GM19455 (cell line): Measurements from ENCODE around the gene MAP3K20.
"Not testable (repeated sequence)": the region's sequence is repeated elsewhere in the genome, so short reads cannot be mapped to it uniquely, and the experiment has no call there.

Experiments
- ATAC-seq: cut with Tn5 transposase; IDR thresholded peaks from one replicate; pipeline ENCODE4 v1.9.1; 2021; ENCODE audit not compliant: unreplicated experiment

The MAP3K20 gene

GRCh38 chr2:173301549-173301948 is 225.9 kb downstream of the MAP3K20 start:
- ATAC-seq: not testable (repeated sequence)

GRCh38 chr2:173305303-173305702 is 229.7 kb downstream of the MAP3K20 start:
- no peak for ATAC-seq

- no peak for ATAC-seq
Observed at GRCh38 chr2:173307293-173307692, 231.6 kb downstream of the MAP3K20 start.

DNA sequence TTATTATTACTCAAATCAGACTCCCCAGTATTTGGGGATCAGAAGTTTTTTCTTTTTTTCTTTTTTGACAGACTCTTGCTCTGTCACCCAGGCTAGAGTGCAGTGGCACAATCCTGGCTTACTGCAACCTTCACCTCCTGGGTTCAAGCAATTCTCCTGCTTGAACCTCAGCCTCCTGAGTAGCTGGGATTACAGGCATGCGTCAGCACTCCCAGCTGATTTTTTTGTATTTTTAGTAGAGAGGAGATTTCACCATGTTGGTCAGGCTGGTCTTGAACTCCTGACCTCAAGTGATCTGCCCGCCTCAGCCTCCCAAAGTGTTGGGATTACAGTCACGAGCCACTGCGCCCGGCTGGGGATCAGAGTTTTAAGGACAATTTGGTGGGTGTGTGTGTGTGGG is 233.7 kb downstream of the MAP3K20 start:
- ATAC-seq: not testable (repeated sequence)

- ATAC-seq: no peak
Observed at GRCh38 chr2:173311844-173312606, 236.4 kb downstream of the MAP3K20 start.
